Measurements from ENCODE around the gene PLG. TPM values are rescaled to one million over a fixed set of nuclear protein-coding genes. Genes with fewer than 3 reads are reported as not detected.
"Not testable (repeated sequence)": the region's sequence is repeated elsewhere in the genome, so short reads cannot be mapped to it uniquely, and the experiment has no call there.

Gene PLG
- total RNA-seq, 4 donors from 2014 or later = 5.1 TPM; not detected in 3

GRCh38 chr6:160734627-160735026 lies 32.6 kb downstream of the PLG start:
- TF ChIP-seq POLR2A (IDR thresholded peaks at IDR 0.05) (no peak), EP300 (IDR thresholded peaks at IDR 0.05) (no peak), CTCF (IDR thresholded peaks at IDR 0.05) (no peak), POLR2AphosphoS5 (IDR thresholded peaks at IDR 0.05) (no peak)
- no peak for DNase-seq (ENCODE audit: low spot score in 2 of 2)
- H3K9me3 ChIP-seq = no peaks in the 10 kb centered on the region
- H3K36me3 ChIP-seq = no peaks in the 10 kb centered on the region
- 100% methylated on average over 1 of the region's 1 CpG for WGBS
- H3K4me3 ChIP-seq = no peak overlapping the region
- H3K27me3 ChIP-seq = no peaks in the 10 kb centered on the region
- H3K4me1 ChIP-seq = no peaks in the 10 kb centered on the region
- no peak overlapping the region for H3K27ac ChIP-seq

DNA sequence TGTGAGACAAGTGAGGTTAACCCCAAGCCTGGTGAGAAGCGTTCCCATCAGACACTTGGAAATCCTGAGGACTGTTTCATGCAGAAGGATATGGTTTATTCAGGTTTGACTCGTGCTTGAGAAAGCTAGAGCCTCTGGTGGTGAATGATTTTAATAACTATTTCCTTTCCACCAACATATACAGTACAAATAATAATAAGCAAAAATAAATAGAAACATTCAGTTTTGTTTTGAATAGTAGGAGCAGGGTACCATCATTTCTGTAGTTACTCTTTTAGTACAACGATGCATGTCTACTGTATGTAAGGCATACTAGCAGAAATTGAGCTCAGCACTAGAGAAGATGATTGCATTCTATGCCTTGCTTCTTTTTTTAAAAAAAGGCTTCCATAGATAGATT lies 33.5 kb downstream of the PLG start:
- no peaks in the 10 kb centered on the region for H3K9me3 ChIP-seq
- H3K27me3 ChIP-seq = no peaks in the 10 kb centered on the region
- H3K4me1 ChIP-seq = no peaks in the 10 kb centered on the region
- 69% methylated on average over 3 of the region's 3 CpGs for WGBS
- H3K4me3 ChIP-seq = no peak overlapping the region
- H3K36me3 ChIP-seq = no peaks in the 10 kb centered on the region
- DNase-seq (ENCODE audit: low spot score in 2 of 2) = no peak
- no peak overlapping the region for H3K27ac ChIP-seq
- no peak for TF ChIP-seq POLR2A (IDR thresholded peaks at IDR 0.05)
- TF ChIP-seq CTCF (IDR thresholded peaks at IDR 0.05) = no peak
- TF ChIP-seq POLR2AphosphoS5 (IDR thresholded peaks at IDR 0.05) = no peak
- TF ChIP-seq EP300 (IDR thresholded peaks at IDR 0.05) = no peak

DNA sequence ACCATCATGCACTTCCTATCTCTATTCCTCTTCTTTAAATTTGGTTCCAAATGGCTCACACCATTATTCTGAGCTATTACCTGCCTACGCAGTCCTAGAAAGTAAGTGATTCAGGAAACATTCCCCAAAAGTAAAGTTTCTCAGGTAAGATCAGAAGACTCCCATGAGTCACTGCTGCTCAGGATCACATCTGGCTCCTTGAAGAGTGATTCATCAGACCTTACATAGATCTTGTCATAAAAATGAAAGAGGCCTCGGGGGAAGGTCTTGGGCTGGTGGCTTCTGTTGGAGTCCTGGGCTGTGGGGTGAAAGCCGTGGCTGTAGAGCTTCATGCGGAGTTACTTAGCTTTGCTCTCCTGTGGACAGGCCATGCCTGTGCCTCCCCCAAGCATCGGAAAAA lies 35.9 kb downstream of the PLG start:
- no peaks in the 10 kb centered on the region for H3K4me1 ChIP-seq
- no peak overlapping the region for H3K4me3 ChIP-seq
- H3K36me3 ChIP-seq = no peaks in the 10 kb centered on the region
- H3K27ac ChIP-seq = no peak overlapping the region
- TF ChIP-seq POLR2A (IDR thresholded peaks at IDR 0.05) = no peak
- TF ChIP-seq CTCF (IDR thresholded peaks at IDR 0.05) = no peak
- no peak for TF ChIP-seq POLR2AphosphoS5 (IDR thresholded peaks at IDR 0.05)
- TF ChIP-seq EP300 (IDR thresholded peaks at IDR 0.05) = no peak
- H3K9me3 ChIP-seq = no peaks in the 10 kb centered on the region
- 87% methylated on average over 5 of the region's 5 CpGs for WGBS
- DNase-seq (ENCODE audit: low spot score in 2 of 2) = no peak
- no peaks in the 10 kb centered on the region for H3K27me3 ChIP-seq

DNA sequence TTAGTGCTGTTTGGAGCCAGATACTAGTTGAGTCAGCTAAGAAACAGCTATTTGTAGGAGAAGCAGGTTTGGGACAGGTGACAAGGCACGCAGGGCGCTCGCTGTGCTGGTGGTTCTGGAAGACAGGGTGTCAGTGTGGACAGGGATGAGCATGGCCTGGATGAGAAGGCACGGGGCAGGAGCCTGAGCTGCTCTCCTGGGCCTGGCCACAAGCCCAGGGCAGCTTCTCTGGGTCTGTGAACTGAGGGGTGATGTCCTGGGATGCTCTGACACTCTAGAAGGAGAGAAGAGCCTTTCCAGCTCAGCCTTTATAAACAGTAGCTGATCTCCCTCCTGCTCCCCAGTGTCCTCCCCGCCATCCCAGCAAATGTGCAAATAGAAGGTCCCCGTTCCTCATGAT lies 37.9 kb downstream of the PLG start:
- no peaks in the 10 kb centered on the region for H3K4me1 ChIP-seq
- 92% methylated on average over 5 of the region's 6 CpGs for WGBS
- H3K9me3 ChIP-seq = peaks cover 8% of the 10 kb centered on the region
- no peak for DNase-seq (ENCODE audit: low spot score in 2 of 2)
- no peak overlapping the region for H3K27ac ChIP-seq
- no peaks in the 10 kb centered on the region for H3K27me3 ChIP-seq
- no peaks in the 10 kb centered on the region for H3K36me3 ChIP-seq
- H3K4me3 ChIP-seq = no peak overlapping the region
- TF ChIP-seq POLR2A (IDR thresholded peaks at IDR 0.05) = no peak

DNA sequence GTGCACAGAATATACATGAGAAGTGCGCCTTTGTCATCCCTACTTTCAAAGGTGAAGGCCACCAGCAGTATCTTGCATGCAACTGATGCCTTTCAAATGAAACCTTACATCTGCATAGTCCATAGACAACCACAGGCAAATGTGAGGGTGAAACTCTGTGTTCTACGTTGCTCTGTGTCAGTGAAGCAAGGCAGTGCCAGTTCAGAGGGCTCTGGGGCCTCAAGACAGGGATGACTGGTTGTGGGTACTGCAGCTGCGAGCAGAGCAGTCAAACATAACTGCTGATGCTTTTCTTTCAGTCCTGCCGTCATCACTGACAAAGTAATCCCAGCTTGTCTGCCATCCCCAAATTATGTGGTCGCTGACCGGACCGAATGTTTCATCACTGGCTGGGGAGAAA lies 39.0 kb downstream of the PLG start:
- 94% methylated on average over 7 of the region's 7 CpGs for WGBS
- not testable (repeated sequence) for H3K36me3 ChIP-seq

GRCh38 chr6:160742090-160742489 lies 40.0 kb downstream of the PLG start:
- TF ChIP-seq POLR2AphosphoS5 (IDR thresholded peaks at IDR 0.05) = no peak
- TF ChIP-seq CTCF (IDR thresholded peaks at IDR 0.05) = no peak
- TF ChIP-seq POLR2A (IDR thresholded peaks at IDR 0.05) = no peak
- TF ChIP-seq EP300 (IDR thresholded peaks at IDR 0.05) = no peak
- no peak overlapping the region for H3K27ac ChIP-seq
- no peaks in the 10 kb centered on the region for H3K27me3 ChIP-seq
- no peak for DNase-seq (ENCODE audit: low spot score in 2 of 2)
- peaks cover 8% of the 10 kb centered on the region for H3K9me3 ChIP-seq
- H3K4me3 ChIP-seq = no peak overlapping the region
- no peaks in the 10 kb centered on the region for H3K4me1 ChIP-seq
- 69% methylated on average over 2 of the region's 2 CpGs for WGBS
- H3K36me3 ChIP-seq = no peaks in the 10 kb centered on the region

More for the DNA sequence above, 39.0 kb downstream of the PLG start:
- not testable (repeated sequence) for H3K4me3 ChIP-seq; H3K27me3 ChIP-seq; DNase-seq (ENCODE audit: low spot score in 2 of 2); H3K4me1 ChIP-seq; H3K27ac ChIP-seq; H3K9me3 ChIP-seq
